ENCODE measurements around the gene STXBP6. TPM values are rescaled to one million over a fixed set of nuclear protein-coding genes. Genes with fewer than 3 reads are reported as not detected.

The STXBP6 gene
- total RNA-seq, 1 donor from 2014 or later: 17.7 TPM

DNA sequence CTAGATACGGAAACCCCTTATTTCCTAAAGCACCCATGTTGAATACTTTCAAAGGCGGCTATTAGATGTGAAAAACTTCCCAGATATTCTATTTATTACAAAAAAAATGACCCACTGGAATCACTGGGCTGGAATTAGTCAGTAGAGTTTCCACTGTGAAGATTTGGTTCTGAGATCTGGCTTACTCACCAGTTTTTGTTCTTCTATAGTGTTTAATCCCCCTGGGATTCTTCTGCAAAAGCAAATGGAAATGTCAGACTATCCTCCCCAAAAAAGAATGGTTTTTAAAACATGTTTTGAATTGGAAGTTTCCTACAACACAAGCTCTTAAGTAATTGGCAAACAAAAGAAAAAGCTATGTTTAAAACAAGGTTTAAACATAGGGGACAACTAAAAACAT lies 166.4 kb downstream of the STXBP6 start:
- H3K36me3 ChIP-seq (ENCODE audit: control insufficient read depth in 3 of 3, insufficient read depth in 3 of 3, low read length in 3 of 3): no peaks in the 10 kb centered on the region
- no peak overlapping the region for H3K9ac ChIP-seq (ENCODE audit: low read depth in 1 of 3, low read length in 3 of 3)
- no peak overlapping the region for H3K4me3 ChIP-seq (ENCODE audit: low read length in 3 of 3)
- no peaks in the 10 kb centered on the region for H3K9me3 ChIP-seq (ENCODE audit: control insufficient read depth in 3 of 3, low read length in 3 of 3)
- no peak overlapping the region for H3K27ac ChIP-seq (ENCODE audit: low read depth, low read length)
- peaks cover 5 to 8% (median 6%) of the 10 kb centered on the region in 3 donors for H3K4me1 ChIP-seq (ENCODE audit: control insufficient read depth in 3 of 3, insufficient read depth in 3 of 3, low read length in 3 of 3)
- H3K27me3 ChIP-seq (ENCODE audit: control insufficient read depth in 3 of 3, insufficient read depth in 3 of 3, low read length in 3 of 3): no peaks in the 10 kb centered on the region

DNA sequence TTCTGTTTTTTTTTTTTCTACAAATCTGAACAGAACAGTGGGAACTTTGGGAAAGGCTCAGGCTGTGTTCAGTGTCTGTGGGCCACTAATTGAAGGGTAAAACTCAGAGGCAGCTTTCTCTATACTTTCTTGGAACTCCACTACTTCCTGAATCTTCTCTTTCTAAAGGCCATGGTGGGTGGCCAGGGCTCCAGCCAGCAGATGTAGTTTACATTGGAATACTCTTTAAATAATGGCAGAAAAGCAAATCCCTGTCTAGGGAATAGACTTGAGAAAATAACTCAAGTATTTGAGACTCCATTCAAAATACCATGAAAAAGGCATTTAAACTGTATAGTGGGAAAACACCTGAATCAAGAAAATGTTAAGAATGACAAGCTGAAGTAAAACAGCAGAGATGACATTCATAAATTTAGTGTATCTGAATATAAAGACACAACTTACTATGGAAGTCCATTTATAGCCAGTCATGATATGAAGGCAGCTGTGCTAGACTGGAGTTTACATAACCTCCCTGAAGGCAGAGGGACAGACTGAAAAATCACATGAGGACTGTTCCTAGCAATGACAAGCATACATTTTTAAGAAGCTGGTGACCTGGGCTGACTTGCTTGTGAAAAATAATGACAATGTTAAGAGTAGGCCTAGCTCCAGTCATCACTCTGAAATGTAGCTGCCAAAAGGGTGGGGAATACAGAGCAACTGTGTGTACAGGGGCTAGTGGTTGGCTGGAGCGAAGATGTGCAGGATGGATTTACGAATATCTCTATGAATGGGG lies 168.6 kb downstream of the STXBP6 start:
- Histone ChIP-seq H3K27me3 (ENCODE audit: control insufficient read depth in 3 of 3, insufficient read depth in 3 of 3, low read length in 3 of 3) (no peaks in the 10 kb centered on the region), H3K36me3 (ENCODE audit: control insufficient read depth in 3 of 3, insufficient read depth in 3 of 3, low read length in 3 of 3) (no peaks in the 10 kb centered on the region), H3K4me1 (ENCODE audit: control insufficient read depth in 3 of 3, insufficient read depth in 3 of 3, low read length in 3 of 3) (peaks cover 5 to 9% (median 8%) of the 10 kb centered on the region in 3 donors), H3K9me3 (ENCODE audit: control insufficient read depth in 3 of 3, low read length in 3 of 3) (no peaks in the 10 kb centered on the region), H3K27ac (ENCODE audit: low read depth, low read length) (peak overlapping the region; percentile 69), H3K9ac (ENCODE audit: low read depth in 1 of 3, low read length in 3 of 3) (no peak overlapping the region), H3K4me3 (ENCODE audit: low read length in 3 of 3) (no peak overlapping the region)

- peak overlapping the region; percentile 69 for H3K27ac ChIP-seq (ENCODE audit: low read depth, low read length)
- peaks cover 5 to 12% (median 8%) of the 10 kb centered on the region in 3 donors for H3K4me1 ChIP-seq (ENCODE audit: control insufficient read depth in 3 of 3, insufficient read depth in 3 of 3, low read length in 3 of 3)
- H3K9me3 ChIP-seq (ENCODE audit: control insufficient read depth in 3 of 3, low read length in 3 of 3): no peaks in the 10 kb centered on the region
These were observed 169.3 kb downstream of the STXBP6 start for GRCh38 chr14:24880689-24881088.

DNA sequence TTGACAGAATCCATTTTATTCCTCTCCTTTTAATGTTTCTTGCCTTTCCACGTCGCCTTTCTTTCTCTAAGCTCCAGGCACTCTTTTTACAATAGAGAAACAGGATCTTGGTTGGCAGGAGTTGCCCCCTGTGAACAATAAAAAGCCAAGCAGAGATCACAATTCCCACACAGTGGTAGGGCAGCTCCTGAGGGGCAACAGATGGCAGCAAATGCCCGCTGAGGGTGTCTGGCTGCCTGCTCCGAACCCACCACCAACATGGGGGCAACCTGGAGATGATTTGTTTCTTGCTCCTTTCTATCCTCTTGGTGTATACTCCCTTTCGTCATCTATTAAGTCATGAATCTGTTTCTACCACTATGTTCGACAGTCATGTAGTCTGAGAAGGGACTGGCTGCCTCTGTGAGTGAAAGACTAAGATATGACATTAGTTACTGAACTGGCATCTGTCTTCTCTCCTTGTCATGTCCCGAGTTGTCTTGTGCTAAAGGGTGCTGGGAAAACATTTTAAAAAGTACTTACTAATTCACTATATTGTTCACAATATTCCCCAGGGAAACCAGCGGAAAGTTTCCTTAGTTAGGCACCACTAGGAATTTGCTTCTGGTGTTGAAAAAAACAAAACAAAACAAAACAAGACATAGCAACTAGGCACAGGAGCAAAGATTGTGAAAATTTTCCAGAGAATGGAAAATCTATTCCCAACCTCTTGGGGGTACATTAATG lies 170.1 kb downstream of the STXBP6 start:
- peaks cover 6 to 14% (median 11%) of the 10 kb centered on the region in 3 donors for H3K4me1 ChIP-seq (ENCODE audit: control insufficient read depth in 3 of 3, insufficient read depth in 3 of 3, low read length in 3 of 3)
- H3K27ac ChIP-seq (ENCODE audit: low read depth, low read length): peak overlapping the region; percentile 69
- no peaks in the 10 kb centered on the region for H3K36me3 ChIP-seq (ENCODE audit: control insufficient read depth in 3 of 3, insufficient read depth in 3 of 3, low read length in 3 of 3)
- H3K27me3 ChIP-seq (ENCODE audit: control insufficient read depth in 3 of 3, insufficient read depth in 3 of 3, low read length in 3 of 3): no peaks in the 10 kb centered on the region
- H3K9ac ChIP-seq (ENCODE audit: low read depth in 1 of 3, low read length in 3 of 3): no peak overlapping the region
- peak overlapping the region in 1 of 3 donors; percentile 16 for H3K4me3 ChIP-seq (ENCODE audit: low read length in 3 of 3)
- H3K9me3 ChIP-seq (ENCODE audit: control insufficient read depth in 3 of 3, low read length in 3 of 3): no peaks in the 10 kb centered on the region

More at GRCh38 chr14:24880689-24881088, 169.3 kb downstream of the STXBP6 start:
- Histone ChIP-seq H3K4me3 (ENCODE audit: low read length in 3 of 3) (no peak overlapping the region), H3K36me3 (ENCODE audit: control insufficient read depth in 3 of 3, insufficient read depth in 3 of 3, low read length in 3 of 3) (no peaks in the 10 kb centered on the region), H3K9ac (ENCODE audit: low read depth in 1 of 3, low read length in 3 of 3) (no peak overlapping the region), H3K27me3 (ENCODE audit: control insufficient read depth in 3 of 3, insufficient read depth in 3 of 3, low read length in 3 of 3) (no peaks in the 10 kb centered on the region)

DNA sequence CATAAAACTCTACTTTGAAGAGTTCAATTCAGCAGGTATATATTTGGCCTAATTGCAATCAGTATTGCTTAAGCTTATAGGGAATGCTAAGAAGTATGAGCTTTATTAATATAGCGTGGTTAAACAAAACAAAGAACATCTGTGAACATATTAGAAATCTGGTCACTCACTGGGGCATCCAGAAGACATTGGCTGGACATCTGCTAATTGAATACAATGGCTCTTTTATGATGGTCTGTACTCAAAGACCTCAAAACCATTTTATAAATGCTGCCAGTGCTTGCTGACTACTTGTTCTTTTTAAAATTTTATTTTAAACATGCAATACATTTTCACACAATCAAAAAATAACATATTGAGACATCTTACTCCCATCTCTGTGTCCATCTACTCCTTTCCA lies 173.0 kb downstream of the STXBP6 start:
- H3K27me3 ChIP-seq (ENCODE audit: control insufficient read depth in 3 of 3, insufficient read depth in 3 of 3, low read length in 3 of 3): no peaks in the 10 kb centered on the region
- no peaks in the 10 kb centered on the region for H3K9me3 ChIP-seq (ENCODE audit: control insufficient read depth in 3 of 3, low read length in 3 of 3)
- H3K4me3 ChIP-seq (ENCODE audit: low read length in 3 of 3): no peak overlapping the region
- peaks cover 9 to 14% (median 13%) of the 10 kb centered on the region in 3 donors for H3K4me1 ChIP-seq (ENCODE audit: control insufficient read depth in 3 of 3, insufficient read depth in 3 of 3, low read length in 3 of 3)
- H3K9ac ChIP-seq (ENCODE audit: low read depth in 1 of 3, low read length in 3 of 3): no peak overlapping the region
- H3K27ac ChIP-seq (ENCODE audit: low read depth, low read length): no peak overlapping the region
- H3K36me3 ChIP-seq (ENCODE audit: control insufficient read depth in 3 of 3, insufficient read depth in 3 of 3, low read length in 3 of 3): no peaks in the 10 kb centered on the region

DNA sequence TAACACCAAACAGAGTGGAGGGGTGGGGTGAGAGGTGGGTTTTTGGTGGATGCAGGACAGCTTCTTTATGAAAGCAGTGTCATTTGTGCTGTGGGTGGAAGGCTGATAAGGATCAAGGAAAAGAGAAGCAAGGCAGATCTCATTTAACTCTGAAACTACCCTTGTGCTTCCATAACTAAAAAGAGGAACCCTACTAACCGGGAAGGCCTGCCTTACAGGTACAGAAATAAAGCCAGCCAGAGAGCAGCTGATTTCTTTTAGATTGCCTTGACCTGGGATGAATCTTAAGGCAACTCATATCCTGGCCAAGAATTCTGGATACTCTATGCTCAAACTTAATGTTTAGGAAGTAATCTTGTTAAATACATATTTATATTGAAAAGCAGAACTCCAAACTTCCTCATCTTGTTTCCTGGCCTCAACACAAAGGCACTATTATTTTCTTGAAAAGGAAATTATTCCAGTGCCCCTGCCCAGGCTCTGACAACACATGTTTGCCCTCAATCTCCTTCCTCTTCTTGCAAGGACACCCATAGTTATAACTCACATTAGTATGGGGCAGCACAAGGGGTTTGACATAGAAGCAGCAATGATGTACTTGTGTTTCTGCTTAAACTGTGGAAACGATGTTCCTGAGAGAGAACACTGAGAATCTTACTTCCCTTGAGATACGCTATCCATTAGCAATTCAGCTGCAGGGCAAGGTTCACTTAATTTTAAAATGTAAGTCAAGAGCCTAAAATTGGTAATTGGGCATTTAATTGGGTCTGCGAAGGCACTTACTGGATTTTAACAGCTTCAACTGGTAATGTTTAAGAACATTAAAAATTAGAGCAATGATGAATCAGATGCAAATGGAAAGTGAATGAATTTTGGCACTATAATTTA lies 173.7 kb downstream of the STXBP6 start:
- Histone ChIP-seq H3K36me3 (ENCODE audit: control insufficient read depth in 3 of 3, insufficient read depth in 3 of 3, low read length in 3 of 3) (no peaks in the 10 kb centered on the region), H3K4me1 (ENCODE audit: control insufficient read depth in 3 of 3, insufficient read depth in 3 of 3, low read length in 3 of 3) (peaks cover 9 to 14% (median 13%) of the 10 kb centered on the region in 3 donors), H3K27ac (ENCODE audit: low read depth, low read length) (no peak overlapping the region), H3K4me3 (ENCODE audit: low read length in 3 of 3) (no peak overlapping the region), H3K9me3 (ENCODE audit: control insufficient read depth in 3 of 3, low read length in 3 of 3) (no peaks in the 10 kb centered on the region), H3K27me3 (ENCODE audit: control insufficient read depth in 3 of 3, insufficient read depth in 3 of 3, low read length in 3 of 3) (no peaks in the 10 kb centered on the region), H3K9ac (ENCODE audit: low read depth in 1 of 3, low read length in 3 of 3) (no peak overlapping the region)

GRCh38 chr14:24875203-24875838 lies 174.6 kb downstream of the STXBP6 start:
- no peaks in the 10 kb centered on the region for H3K9me3 ChIP-seq (ENCODE audit: control insufficient read depth in 3 of 3, low read length in 3 of 3)
- H3K4me1 ChIP-seq (ENCODE audit: control insufficient read depth in 3 of 3, insufficient read depth in 3 of 3, low read length in 3 of 3): peaks cover 5 to 12% (median 7%) of the 10 kb centered on the region in 3 donors
- H3K27ac ChIP-seq (ENCODE audit: low read depth, low read length): no peak overlapping the region
- no peaks in the 10 kb centered on the region for H3K36me3 ChIP-seq (ENCODE audit: control insufficient read depth in 3 of 3, insufficient read depth in 3 of 3, low read length in 3 of 3)
- no peak overlapping the region for H3K9ac ChIP-seq (ENCODE audit: low read depth in 1 of 3, low read length in 3 of 3)
- H3K27me3 ChIP-seq (ENCODE audit: control insufficient read depth in 3 of 3, insufficient read depth in 3 of 3, low read length in 3 of 3): no peaks in the 10 kb centered on the region
- H3K4me3 ChIP-seq (ENCODE audit: low read length in 3 of 3): no peak overlapping the region

GRCh38 chr14:24874514-24875202 lies 175.3 kb downstream of the STXBP6 start:
- no peak overlapping the region for H3K4me3 ChIP-seq (ENCODE audit: low read length in 3 of 3)
- H3K9ac ChIP-seq (ENCODE audit: low read depth in 1 of 3, low read length in 3 of 3): no peak overlapping the region
- H3K4me1 ChIP-seq (ENCODE audit: control insufficient read depth in 3 of 3, insufficient read depth in 3 of 3, low read length in 3 of 3): peaks cover 3 to 8% (median 5%) of the 10 kb centered on the region in 3 donors
- no peaks in the 10 kb centered on the region for H3K36me3 ChIP-seq (ENCODE audit: control insufficient read depth in 3 of 3, insufficient read depth in 3 of 3, low read length in 3 of 3)
- no peaks in the 10 kb centered on the region for H3K27me3 ChIP-seq (ENCODE audit: control insufficient read depth in 3 of 3, insufficient read depth in 3 of 3, low read length in 3 of 3)
- no peaks in the 10 kb centered on the region for H3K9me3 ChIP-seq (ENCODE audit: control insufficient read depth in 3 of 3, low read length in 3 of 3)
- no peak overlapping the region for H3K27ac ChIP-seq (ENCODE audit: low read depth, low read length)

DNA sequence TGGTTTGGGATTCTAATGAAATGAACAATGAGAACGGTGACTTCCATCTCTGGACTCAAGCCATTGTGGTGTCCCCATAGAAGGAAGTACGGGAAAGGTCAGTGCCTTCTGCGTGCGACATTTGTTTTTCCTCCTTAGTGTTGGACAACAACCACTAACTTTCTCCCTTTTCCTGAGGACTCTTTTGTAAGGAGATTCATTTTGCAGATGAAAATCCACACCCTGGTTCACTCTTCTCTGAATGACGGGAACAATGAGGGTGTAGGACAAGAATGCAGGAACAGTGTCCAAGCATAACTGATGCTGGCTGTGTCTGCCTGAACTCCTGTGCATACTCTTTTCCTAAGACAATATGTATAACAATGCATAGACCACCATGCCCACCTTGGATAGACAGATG lies 176.4 kb downstream of the STXBP6 start:
- H3K27ac ChIP-seq (ENCODE audit: low read depth, low read length): no peak overlapping the region
- no peaks in the 10 kb centered on the region for H3K27me3 ChIP-seq (ENCODE audit: control insufficient read depth in 3 of 3, insufficient read depth in 3 of 3, low read length in 3 of 3)

More for the DNA sequence above, 176.4 kb downstream of the STXBP6 start:
- Histone ChIP-seq H3K36me3 (ENCODE audit: control insufficient read depth in 3 of 3, insufficient read depth in 3 of 3, low read length in 3 of 3) (no peaks in the 10 kb centered on the region), H3K4me1 (ENCODE audit: control insufficient read depth in 3 of 3, insufficient read depth in 3 of 3, low read length in 3 of 3) (peaks cover 3 to 7% (median 5%) of the 10 kb centered on the region in 3 donors), H3K4me3 (ENCODE audit: low read length in 3 of 3) (no peak overlapping the region), H3K9ac (ENCODE audit: low read depth in 1 of 3, low read length in 3 of 3) (no peak overlapping the region), H3K9me3 (ENCODE audit: control insufficient read depth in 3 of 3, low read length in 3 of 3) (no peaks in the 10 kb centered on the region)

Data from skeletal muscle tissue (tissue), 4 donors.